ENCODE data around the gene TTC3. TPM values are rescaled to one million over a fixed set of nuclear protein-coding genes. Genes with fewer than 3 reads are reported as not detected.

The TTC3 gene
- total RNA-seq, 1 experiment from 2014 or later = 92.8 TPM

- Histone ChIP-seq H3K36me3 (ENCODE audit: control insufficient read depth, insufficient read depth, low read length) (no peaks in the 10 kb centered on the region), H3K27me3 (replicated peaks; ENCODE audit: control insufficient read depth, insufficient read depth, low read length) (no peaks in the 10 kb centered on the region), H3K4me1 (peaks cover 13% of the 10 kb centered on the region), H3K4me3 (ENCODE audit: low read depth, low read length) (no peak overlapping the region), H3K9me3 (no peaks in the 10 kb centered on the region)
- H3K36me3 Mint-ChIP-seq (ENCODE audit: insufficient read depth, unreplicated experiment) = no peaks in the 10 kb centered on the region
- H3K4me3 Mint-ChIP-seq (ENCODE audit: unreplicated experiment) = no peak overlapping the region
- no peak for DNase-seq
- H3K9me3 Mint-ChIP-seq (ENCODE audit: unreplicated experiment) = peaks cover 12% of the 10 kb centered on the region
- no peaks in the 10 kb centered on the region for H3K27me3 Mint-ChIP-seq (ENCODE audit: insufficient read depth, unreplicated experiment)
- peaks cover 12% of the 10 kb centered on the region for H3K4me1 Mint-ChIP-seq (ENCODE audit: low read depth, unreplicated experiment)
- no peak for TF ChIP-seq CTCF (IDR thresholded peaks at IDR 0.05; ENCODE audit: insufficient read depth in 1 of 2, low read depth in 1 of 2, low read length in 1 of 2, severe bottlenecking in 1 of 2, unreplicated experiment in 1 of 2)
- no TSS peak for BruUV-seq (replicated peaks)
- intact Hi-C loops (cut with micrococcal nuclease; ENCODE audit: unreplicated experiment) = no loop called here
- ChIA-PET POLR2A (no interaction called here), CTCF (no interaction called here)
- no peak overlapping the region for H3K27ac Mint-ChIP-seq (ENCODE audit: unreplicated experiment)
Measured at GRCh38 chr21:37057614-37058013, 15.4 kb upstream of the TTC3 start.

GRCh38 chr21:37058261-37058660 is 14.8 kb upstream of the TTC3 start:
- POLR2A ChIA-PET = no interaction called here
- no peak for DNase-seq
- no TSS peak for BruUV-seq (replicated peaks)
- Mint-ChIP-seq H3K27me3 (ENCODE audit: insufficient read depth, unreplicated experiment) (no peaks in the 10 kb centered on the region), H3K4me3 (ENCODE audit: unreplicated experiment) (no peak overlapping the region), H3K27ac (ENCODE audit: unreplicated experiment) (no peak overlapping the region), H3K36me3 (ENCODE audit: insufficient read depth, unreplicated experiment) (no peaks in the 10 kb centered on the region), H3K9me3 (ENCODE audit: unreplicated experiment) (peaks cover 12% of the 10 kb centered on the region), H3K4me1 (ENCODE audit: low read depth, unreplicated experiment) (peaks cover 12% of the 10 kb centered on the region)
- Histone ChIP-seq H3K9me3 (no peaks in the 10 kb centered on the region), H3K4me1 (peaks cover 13% of the 10 kb centered on the region), H3K27me3 (replicated peaks; ENCODE audit: control insufficient read depth, insufficient read depth, low read length) (no peaks in the 10 kb centered on the region), H3K36me3 (ENCODE audit: control insufficient read depth, insufficient read depth, low read length) (no peaks in the 10 kb centered on the region), H3K4me3 (ENCODE audit: low read depth, low read length) (no peak overlapping the region)
- TF ChIP-seq CTCF (IDR thresholded peaks at IDR 0.05; ENCODE audit: insufficient read depth in 1 of 2, low read depth in 1 of 2, low read length in 1 of 2, severe bottlenecking in 1 of 2, unreplicated experiment in 1 of 2) = no peak
- intact Hi-C loops (cut with micrococcal nuclease; ENCODE audit: unreplicated experiment) = no loop called here
- CTCF ChIA-PET = no interaction called here

GRCh38 chr21:37059181-37059580 is 13.9 kb upstream of the TTC3 start:
- TF ChIP-seq CTCF (IDR thresholded peaks at IDR 0.05; ENCODE audit: insufficient read depth in 1 of 2, low read depth in 1 of 2, low read length in 1 of 2, severe bottlenecking in 1 of 2, unreplicated experiment in 1 of 2) = no peak
- no peak overlapping the region for H3K4me3 Mint-ChIP-seq (ENCODE audit: unreplicated experiment)
- DNase-seq = no peak
- no peaks in the 10 kb centered on the region for H3K27me3 Mint-ChIP-seq (ENCODE audit: insufficient read depth, unreplicated experiment)
- CTCF ChIA-PET = interaction anchor here (0.5 kb wide), 1 partner anchor 46 kb away, joined by 5 read pairs; no protein-coding TSS in a partner anchor
- H3K4me3 ChIP-seq (ENCODE audit: low read depth, low read length) = no peak overlapping the region
- H3K4me1 Mint-ChIP-seq (ENCODE audit: low read depth, unreplicated experiment) = peaks cover 12% of the 10 kb centered on the region
- H3K36me3 Mint-ChIP-seq (ENCODE audit: insufficient read depth, unreplicated experiment) = no peaks in the 10 kb centered on the region
- no peaks in the 10 kb centered on the region for H3K9me3 ChIP-seq
- peaks cover 12% of the 10 kb centered on the region for H3K9me3 Mint-ChIP-seq (ENCODE audit: unreplicated experiment)
- intact Hi-C loops (cut with micrococcal nuclease; ENCODE audit: unreplicated experiment) = no loop called here
- H3K27ac Mint-ChIP-seq (ENCODE audit: unreplicated experiment) = no peak overlapping the region
- POLR2A ChIA-PET = no interaction called here
- no peaks in the 10 kb centered on the region for H3K27me3 ChIP-seq (replicated peaks; ENCODE audit: control insufficient read depth, insufficient read depth, low read length)
- H3K36me3 ChIP-seq (ENCODE audit: control insufficient read depth, insufficient read depth, low read length) = no peaks in the 10 kb centered on the region
- BruUV-seq (replicated peaks) = no TSS peak
- H3K4me1 ChIP-seq = peaks cover 13% of the 10 kb centered on the region

Measured in Caco-2 (cell line).